Mammary epithelial cell (primary cell): ENCODE measurements around the gene PILRB.

ENCODE experiments used
- EZH2 ChIP-seq: IDR thresholded peaks from 2 replicates; pipeline ENCODE4 v1.6.1; 2012; ENCODE audit warnings: low read length, inconsistent platforms, borderline replicate concordance
- TF ChIP-seq, protein P1 (sequence below), 2 donors: IDR thresholded peaks in 1 of 2; conservative IDR thresholded peaks in 1 of 2; 2 replicates each; pipeline ENCODE4 v1.5.1; 2011 to 2012; ENCODE audit warnings: inconsistent platforms in 2 of 2, low read length in 2 of 2, mild to moderate bottlenecking in 2 of 2, control low read depth in 1 of 2, low read depth in 1 of 2; ENCODE audit not compliant: insufficient read depth in 1 of 2; ENCODE audit errors: extremely low read depth in 1 of 2

- TF ChIP-seq EZH2, result no peak
- TF ChIP-seq, protein P1, sequence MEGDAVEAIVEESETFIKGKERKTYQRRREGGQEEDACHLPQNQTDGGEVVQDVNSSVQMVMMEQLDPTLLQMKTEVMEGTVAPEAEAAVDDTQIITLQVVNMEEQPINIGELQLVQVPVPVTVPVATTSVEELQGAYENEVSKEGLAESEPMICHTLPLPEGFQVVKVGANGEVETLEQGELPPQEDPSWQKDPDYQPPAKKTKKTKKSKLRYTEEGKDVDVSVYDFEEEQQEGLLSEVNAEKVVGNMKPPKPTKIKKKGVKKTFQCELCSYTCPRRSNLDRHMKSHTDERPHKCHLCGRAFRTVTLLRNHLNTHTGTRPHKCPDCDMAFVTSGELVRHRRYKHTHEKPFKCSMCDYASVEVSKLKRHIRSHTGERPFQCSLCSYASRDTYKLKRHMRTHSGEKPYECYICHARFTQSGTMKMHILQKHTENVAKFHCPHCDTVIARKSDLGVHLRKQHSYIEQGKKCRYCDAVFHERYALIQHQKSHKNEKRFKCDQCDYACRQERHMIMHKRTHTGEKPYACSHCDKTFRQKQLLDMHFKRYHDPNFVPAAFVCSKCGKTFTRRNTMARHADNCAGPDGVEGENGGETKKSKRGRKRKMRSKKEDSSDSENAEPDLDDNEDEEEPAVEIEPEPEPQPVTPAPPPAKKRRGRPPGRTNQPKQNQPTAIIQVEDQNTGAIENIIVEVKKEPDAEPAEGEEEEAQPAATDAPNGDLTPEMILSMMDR (conservative IDR thresholded peaks at IDR 0.05 in 1 of 2, IDR thresholded peaks at IDR 0.05 in 1 of 2; ENCODE audit: extremely low read depth in 1 of 2, insufficient read depth in 1 of 2, low read depth in 1 of 2, low read length in 2 of 2), result no peak
These were observed 4.8 kb upstream of the PILRB start for GRCh38 chr7:100352984-100353684.
